Heart right ventricle (tissue), 16 donors: Measurements from ENCODE around the gene C2CD2. TPM values are rescaled to one million over a fixed set of nuclear protein-coding genes. Genes with fewer than 3 reads are reported as not detected.

ENCODE experiments used
- ATAC-seq, 8 donors: fragments of 200-7000 bp; cut with Tn5 transposase; one replicate each; pipeline ENCODE4 v1.9.1; 2020; ENCODE audit warnings: mild to moderate bottlenecking in 8 of 8, moderate library complexity in 8 of 8, moderate number of reproducible peaks in 1 of 8
- DNase-seq, 2 donors: peaks; one replicate each; pipeline ENCODE4 v3.0.0-alpha.2; 2020
- H3K27ac ChIP-seq, 10 donors: fragments of 200-600 bp; sonication (generic) in 2 of 10; one replicate each; pipeline versions ENCODE4 v1.5.0 to v1.8.0; 2020 to 2022; ENCODE audit warnings: mild to moderate bottlenecking in 3 of 10
- H3K27me3 ChIP-seq, 7 donors: fragments of 200-600 bp; one replicate each; pipeline ENCODE4 v1.8.0; 2021 to 2022; ENCODE audit warnings: mild to moderate bottlenecking in 2 of 7
- H3K36me3 ChIP-seq, 9 donors: fragments of 200-600 bp; sonication (generic) in 1 of 9; one replicate each; pipeline versions ENCODE4 v1.5.0 to v1.8.0; 2020 to 2022; ENCODE audit warnings: mild to moderate bottlenecking in 2 of 9
- H3K4me1 ChIP-seq, 9 donors: fragments of 200-600 bp; sonication (generic) in 1 of 9; one replicate each; pipeline versions ENCODE4 v1.5.0 to v1.8.0; 2020 to 2022; ENCODE audit warnings: mild to moderate bottlenecking in 4 of 9
- H3K4me3 ChIP-seq, 10 donors: fragments of 200-600 bp; sonication (generic) in 2 of 10; one replicate each; pipeline versions ENCODE4 v1.5.0 to v1.8.0; 2020 to 2022; ENCODE audit warnings: mild to moderate bottlenecking in 7 of 10, moderate library complexity in 2 of 10
- H3K9me3 ChIP-seq, 11 donors: fragments of 200-600 bp in 10 of 11; sonication (generic) in 2 of 11; one replicate each; pipeline versions ENCODE4 v1.5.0 to v1.8.0; 2013 to 2022; ENCODE audit warnings: mild to moderate bottlenecking in 2 of 11, control low read depth in 1 of 11, moderate library complexity in 1 of 11
- CTCF ChIP-seq, 9 donors: fragments of 200-600 bp; sonication (generic) in 2 of 9; IDR thresholded peaks; one replicate each; pipeline versions ENCODE4 v1.5.0 to v1.8.0; 2021 to 2022; ENCODE audit warnings: antibody characterized with exemption in 9 of 9, mild to moderate bottlenecking in 5 of 9, moderate library complexity in 1 of 9
- WGBS, 2 donors: extraction: QIAGEN DNeasy Blood & Tissue Kit; methylation state at CpG; one replicate each; pipeline ENCODE4 v1.1.7; 2013; ENCODE audit warnings: inconsistent platforms in 1 of 2; 5-methylcytosine and 5-hydroxymethylcytosine counted together
- intact Hi-C, 10 donors: fragments of 100-400 bp; cut with DNase I; formaldehyde crosslinking; loops; one replicate each; pipeline versions ENCODE4 v1.11.1 to v1.14.2; 2022
- polyA plus RNA-seq, 2 donors: library from polyadenylated mRNA; stranded (reverse); fragments of 200-250 nt; gene quantifications; one replicate each; pipeline ENCODE4 v1.2.3, GENCODE V29; 2013
- total RNA-seq, 10 donors: library from RNA; stranded (reverse); fragmentation: NEBNext Ultra II Directional in 3 of 10; extraction: Animal tissue kit (Norgen Biotek cat#: 25700) in 3 of 10; gene quantifications; one replicate each; pipeline versions ENCODE4 v1.2.1 to v1.2.4, GENCODE V29; 2021 to 2023
- donor health status: Arrhythmogenic right ventricular cardiomyopathy.
- donor health status: ischemic (EF 13 %, LVEDD 7.1; RV severe dilation, severe dysfunction).
- donor health status: healthy with polysubstance abuse.
- donor health status: DM: no; HTN: yes; CAD: no.
- donor health status: DM: no; HTN: no; CAD: no.
- donor health status: ischemic (EF 25% LVEDD 6.9; RV normal size, moderate dysfunction).
- donor health status: ischemic (EF 25% LVEDD 5.7; RV mildly dilated, moderate dysfunction).
- donor health status: healthy.
- donor health status: DM: yes; HTN: yes; CAD: no.
- donor health status: Ischemic cardiomyopathy.
- donor health status: ischemic (EF 35%, LVEDD 5.7; RV mildly dilated, moderate dysfunction).
- donor health status: nonischemic (EF 11% LVEDD 7.7; RV severe dilation, severe dysfunction).
- donor health status: DM: yes; HTN: yes; CAD: no.
- donor health status: PGD.
- donor health status: ischemic (EF 29% LVEDD 5.4; RV normal size, mild dysfunction).
- donor health status: nonischemic (EF 23%, LVEDD 6.1; RV moderate dilation, normal function).

Gene C2CD2
- total and polyA plus RNA-seq, 12 donors, result 4.5 to 11.1 (median 6.6) TPM

- intact Hi-C loops, result loop anchor here in 5 of 10 donors (5.0 to 10.0 kb wide), 4 partner anchors 50 to 160 kb away; no protein-coding TSS in a partner anchor
- Histone ChIP-seq H3K9me3 (no peaks in the 10 kb centered on the region), H3K27me3 (peaks cover 0 to 9% (median 0%) of the 10 kb centered on the region in 7 donors), H3K27ac (no peak overlapping the region), H3K4me3 (no peak overlapping the region), H3K4me1 (peaks cover 11 to 64% (median 41%) of the 10 kb centered on the region in 9 donors), H3K36me3 (peaks cover 0 to 5% (median 0%) of the 10 kb centered on the region in 9 donors)
- ATAC-seq, result peak in 2 of 8 donors; percentile 0 to 10
- WGBS, 2 donors, result 94 to 97% methylated on average over 20 of the region's 20 CpGs
- DNase-seq, result no peak
- no peak for TF ChIP-seq CTCF (IDR thresholded peaks at IDR 0.05)
These were observed 1.1 kb upstream of the C2CD2 start for GRCh38 chr21:41954654-41955499.

GRCh38 chr21:41953249-41953830, 478 bp downstream of the C2CD2 start:
- Histone ChIP-seq H3K4me1 (peaks cover 11 to 69% (median 40%) of the 10 kb centered on the region in 9 donors), H3K27me3 (peaks cover 0 to 9% (median 0%) of the 10 kb centered on the region in 7 donors), H3K9me3 (no peaks in the 10 kb centered on the region), H3K27ac (peak overlapping the region; percentile 7 to 88 (median 79)), H3K36me3 (peaks cover 0 to 5% (median 0%) of the 10 kb centered on the region in 9 donors), H3K4me3 (peak overlapping the region; percentile 12 to 91 (median 80))
- intact Hi-C loops, result loop anchor here in 5 of 10 donors (5.0 to 10.0 kb wide), 4 partner anchors 51 to 161 kb away; no protein-coding TSS in a partner anchor
- ATAC-seq (peak in 3 of 8 donors; percentile 7 to 21 (median 18)), DNase-seq (peak in 1 of 2 donors; percentile 36)
- TF ChIP-seq CTCF (IDR thresholded peaks at IDR 0.05), result no peak
- WGBS, 2 donors, result 1% methylated on average over 54 to 67 of the region's 67 CpGs

- DNase-seq (no peak), ATAC-seq (no peak)
- H3K4me3 ChIP-seq, result peak overlapping the region; percentile 12 to 91 (median 80)
- 33 to 46% methylated on average over 30 of the region's 30 CpGs for WGBS, 2 donors
- peak overlapping the region in 9 of 10 donors; percentile 7 to 88 (median 81) for H3K27ac ChIP-seq
- peaks cover 10 to 69% (median 40%) of the 10 kb centered on the region in 9 donors for H3K4me1 ChIP-seq
- no peaks in the 10 kb centered on the region for H3K9me3 ChIP-seq
- intact Hi-C loops, result loop anchor here in 5 of 10 donors (5.0 to 10.0 kb wide), 4 partner anchors 52 to 162 kb away; no protein-coding TSS in a partner anchor
- H3K36me3 ChIP-seq, result peaks cover 0 to 5% (median 0%) of the 10 kb centered on the region in 9 donors
- TF ChIP-seq CTCF (IDR thresholded peaks at IDR 0.05), result no peak
- peaks cover 0 to 9% (median 0%) of the 10 kb centered on the region in 7 donors for H3K27me3 ChIP-seq
These were observed 1.1 kb downstream of the C2CD2 start for GRCh38 chr21:41952568-41953248.
